Ascending aorta (tissue), 2 donors: ENCODE results near the gene LINS1. TPM values are rescaled to one million over a fixed set of nuclear protein-coding genes. Genes with fewer than 3 reads are reported as not detected.

ENCODE experiments used
- DNase-seq, 2 donors: peaks; one replicate each; pipeline ENCODE4 v3.0.0-alpha.2; 2019; ENCODE audit warnings: low spot score in 2 of 2
- H3K27ac ChIP-seq, 2 donors: fragments of 200-600 bp; sonication (generic); one replicate each; pipeline ENCODE4 v1.5.1; 2016 to 2017; ENCODE audit warnings: mild to moderate bottlenecking in 1 of 2
- H3K27me3 ChIP-seq: fragments of 200-600 bp; sonication (generic); one replicate; pipeline ENCODE4 v1.5.1; 2017
- H3K36me3 ChIP-seq, 2 donors: fragments of 200-600 bp; sonication (generic); one replicate each; pipeline ENCODE4 v1.5.1; 2016
- H3K4me1 ChIP-seq, 2 donors: fragments of 200-600 bp; sonication (generic); one replicate each; pipeline ENCODE4 v1.5.1; 2016 to 2017; ENCODE audit warnings: mild to moderate bottlenecking in 1 of 2
- H3K4me3 ChIP-seq, 2 donors: fragments of 200-600 bp; sonication (generic); one replicate each; pipeline ENCODE4 v1.5.1; 2016 to 2017; ENCODE audit warnings: mild to moderate bottlenecking in 1 of 2
- H3K9me3 ChIP-seq, 2 donors: fragments of 200-600 bp; sonication (generic); one replicate each; pipeline ENCODE4 v1.5.1; 2016
- CTCF ChIP-seq, 3 experiments: fragments of 200-600 bp in 2 of 3; fragments of 450-650 bp in 1 of 3; sonication (generic) in 2 of 3; IDR thresholded peaks; one replicate each; pipeline ENCODE4 v1.5.1; 2016 to 2019; ENCODE audit warnings: antibody characterized with exemption in 3 of 3, mild to moderate bottlenecking in 1 of 3, moderate library complexity in 1 of 3
- intact Hi-C: fragments of 100-400 bp; cut with DNase I; formaldehyde crosslinking; loops from one replicate; pipeline ENCODE4 v1.15.1; 2023
- total RNA-seq: library from RNA; depleted of rRNA; stranded (reverse); fragments of >200 nt; gene quantifications from one replicate; pipeline ENCODE4 v1.1.0, GENCODE V29; 2016

Gene LINS1
- total RNA-seq, 1 donor from 2014 or later, result 1.7 TPM

- no peak overlapping the region for H3K4me3 ChIP-seq
- no peaks in the 10 kb centered on the region for H3K9me3 ChIP-seq
- no peak overlapping the region for H3K27ac ChIP-seq
- H3K4me1 ChIP-seq, result peaks cover 0 to 4% of the 10 kb centered on the region in 2 donors
- intact Hi-C loops, result no loop called here
- DNase-seq, result no peak
- no peaks in the 10 kb centered on the region for H3K36me3 ChIP-seq
- TF ChIP-seq CTCF (IDR thresholded peaks at IDR 0.05), result no peak
- H3K27me3 ChIP-seq, result no peaks in the 10 kb centered on the region
These were observed 81.7 kb downstream of the LINS1 start for GRCh38 chr15:100520132-100520921.

GRCh38 chr15:100517846-100518245, 84.1 kb downstream of the LINS1 start:
- intact Hi-C loops, result no loop called here
- no peak for DNase-seq
- H3K36me3 ChIP-seq, result no peaks in the 10 kb centered on the region
- H3K27me3 ChIP-seq, result no peaks in the 10 kb centered on the region
- H3K4me3 ChIP-seq, result no peak overlapping the region
- H3K9me3 ChIP-seq, result no peaks in the 10 kb centered on the region
- H3K27ac ChIP-seq, result no peak overlapping the region
- H3K4me1 ChIP-seq, result peaks cover 0 to 4% of the 10 kb centered on the region in 2 donors
- no peak for TF ChIP-seq CTCF (IDR thresholded peaks at IDR 0.05)

Other genes with a start within 250 kb of the LINS1 start
- not detected for gene CERS3, start 73.2 kb downstream of the LINS1 start, total RNA-seq
- gene ASB7, start 405 bp upstream of the LINS1 start, total RNA-seq, result 9.3 TPM